B cell (primary cell): ENCODE measurements around the gene PCGF3.

ENCODE experiments used
- CTCF ChIP-seq: fragments of 200-600 bp; IDR thresholded peaks from one replicate; pipeline ENCODE4 v1.8.0; 2022; ENCODE audit warnings: antibody characterized with exemption, mild to moderate bottlenecking
- EZH2 ChIP-seq: IDR thresholded peaks from 2 replicates; pipeline ENCODE4 v1.6.1; 2012; ENCODE audit warnings: borderline replicate concordance, low read depth, mild to moderate bottlenecking, moderate library complexity, low read length; ENCODE audit not compliant: insufficient read depth, poor library complexity, severe bottlenecking

- TF ChIP-seq CTCF, result no peak
- TF ChIP-seq EZH2, result no peak
These were observed 67.6 kb downstream of the PCGF3 start for GRCh38 chr4:773214-773613.
